Activated T-cell treated with anti-CD3 and anti-CD28 coated beads, Interleukin-2, amount 50 U/mL, for 24 hours (primary cell): ENCODE results near the gene ITGAE.
A peak's percentile ranks its signal among the peaks of the same experiment; 100 is the strongest.
"Not testable (repeated sequence)": the region's sequence is repeated elsewhere in the genome, so short reads cannot be mapped to it uniquely, and the experiment has no call there.

Source experiments
- DNase-seq: peaks from one replicate; pipeline ENCODE4 v3.0.0-alpha.2; 2020
- H3K27ac Mint-ChIP-seq: 2 replicates; pipeline ENCODE4 v1.8.0; 2020; ENCODE audit warnings: mild to moderate bottlenecking, mixed read lengths
- H3K27me3 Mint-ChIP-seq: 2 replicates; pipeline ENCODE4 v1.8.0; 2020; ENCODE audit warnings: mixed read lengths
- H3K36me3 Mint-ChIP-seq: 2 replicates; pipeline ENCODE4 v1.8.0; 2020; ENCODE audit warnings: low read depth, mixed read lengths
- H3K4me1 Mint-ChIP-seq: 2 replicates; pipeline ENCODE4 v1.8.0; 2020; ENCODE audit warnings: low read depth, mixed read lengths
- H3K4me3 Mint-ChIP-seq: 2 replicates; pipeline ENCODE4 v1.8.0; 2020; ENCODE audit warnings: mild to moderate bottlenecking, moderate library complexity, mixed read lengths
- H3K9me3 Mint-ChIP-seq: 2 replicates; pipeline ENCODE4 v1.8.0; 2020; ENCODE audit warnings: mixed read lengths

Gene ITGAE

DNA sequence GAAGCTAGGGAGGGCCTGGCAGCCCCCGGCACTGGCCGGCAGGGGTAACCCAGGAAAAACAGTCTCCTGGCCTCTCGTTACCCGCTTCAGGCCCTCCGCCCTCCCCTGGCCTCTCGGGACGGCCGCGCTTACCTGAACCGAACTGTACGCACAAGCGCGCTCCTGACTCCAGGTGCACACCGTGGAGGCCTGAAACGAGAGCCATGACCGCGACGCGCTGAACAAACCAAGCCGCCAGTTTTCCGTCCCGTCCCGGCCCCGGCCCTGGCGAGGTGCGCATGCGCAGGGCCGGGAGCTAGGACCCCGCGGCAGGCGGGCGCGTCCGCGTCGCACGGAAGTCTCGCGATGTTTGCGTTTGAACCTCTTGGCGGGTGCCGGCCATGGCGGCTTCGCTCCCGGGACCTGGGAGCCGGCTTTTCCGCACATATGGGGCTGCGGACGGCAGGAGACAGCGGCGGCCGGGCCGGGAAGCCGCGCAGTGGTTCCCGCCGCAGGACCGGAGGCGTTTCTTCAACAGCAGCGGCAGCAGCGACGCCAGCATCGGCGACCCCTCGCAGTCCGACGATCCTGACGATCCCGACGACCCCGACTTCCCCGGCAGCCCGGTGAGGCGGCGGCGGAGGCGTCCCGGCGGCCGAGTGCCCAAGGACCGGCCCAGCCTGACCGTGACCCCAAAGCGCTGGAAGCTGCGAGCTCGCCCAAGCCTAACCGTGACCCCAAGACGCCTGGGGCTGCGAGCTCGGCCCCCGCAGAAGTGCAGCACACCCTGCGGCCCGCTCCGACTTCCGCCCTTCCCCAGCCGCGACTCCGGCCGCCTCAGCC is 77.2 kb downstream of the ITGAE start, which contains the start of gene HASPIN:
HASPIN (plus strand) TSS at position 348 of the 822 bp plus-strand sequence; CDS start at position 381, 33 bp downstream.
- Mint-ChIP-seq H3K9me3 (no peaks in the 10 kb centered on the region), H3K36me3 (peaks cover 87% of the 10 kb centered on the region), H3K27ac (peak within 1 kb of the TSS; percentile 96), H3K27me3 (no peaks in the 10 kb centered on the region), H3K4me1 (peaks cover 58% of the 10 kb centered on the region), H3K4me3 (peak within 1 kb of the TSS; percentile 86)
- DNase-seq, result peak; percentile 94

DNA sequence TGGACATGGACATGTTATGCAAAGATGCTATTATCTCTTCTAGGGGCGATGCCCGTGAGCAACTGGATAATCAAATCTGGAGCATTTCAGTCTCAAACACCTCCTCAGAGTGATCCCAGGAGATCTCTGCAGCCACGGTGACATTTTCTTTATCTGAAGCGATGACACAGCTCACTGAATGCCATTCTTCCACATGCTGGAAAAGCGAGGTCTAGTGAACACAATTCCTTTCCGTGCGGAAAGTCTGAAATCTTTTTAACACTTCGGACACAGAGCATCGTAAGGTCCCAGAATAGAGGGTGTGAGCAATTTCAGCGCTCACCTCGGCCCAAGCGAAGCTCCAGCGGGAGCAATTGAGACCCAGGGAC is 77.8 kb downstream of the ITGAE start:
- Mint-ChIP-seq H3K27me3 (no peaks in the 10 kb centered on the region), H3K4me1 (peaks cover 64% of the 10 kb centered on the region), H3K36me3 (peaks cover 90% of the 10 kb centered on the region), H3K9me3 (no peaks in the 10 kb centered on the region), H3K4me3 (peak overlapping the region; percentile 86), H3K27ac (peak overlapping the region; percentile 96)
- DNase-seq, result no peak

DNA sequence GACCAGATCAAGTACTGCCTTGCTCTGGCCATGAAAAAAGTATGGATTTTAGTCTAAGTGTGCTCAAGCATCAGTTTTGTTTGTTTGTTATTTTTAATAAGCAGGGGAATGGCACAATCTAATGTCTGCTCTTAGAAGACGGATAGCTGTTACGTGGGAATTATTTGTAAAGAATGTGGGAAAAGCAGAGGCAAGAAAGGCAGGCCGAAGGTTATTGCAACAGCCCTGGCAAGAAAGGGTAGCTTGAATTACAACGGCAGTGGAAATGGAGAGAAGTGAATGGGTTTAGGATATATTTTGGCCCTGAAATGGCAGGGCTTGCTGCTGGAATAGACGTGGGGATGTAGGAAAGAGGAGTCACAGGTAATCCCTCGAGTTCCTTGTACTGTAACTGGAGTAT is 78.3 kb downstream of the ITGAE start:
- Mint-ChIP-seq H3K4me1 (peaks cover 66% of the 10 kb centered on the region), H3K36me3 (peaks cover 90% of the 10 kb centered on the region)

DNA sequence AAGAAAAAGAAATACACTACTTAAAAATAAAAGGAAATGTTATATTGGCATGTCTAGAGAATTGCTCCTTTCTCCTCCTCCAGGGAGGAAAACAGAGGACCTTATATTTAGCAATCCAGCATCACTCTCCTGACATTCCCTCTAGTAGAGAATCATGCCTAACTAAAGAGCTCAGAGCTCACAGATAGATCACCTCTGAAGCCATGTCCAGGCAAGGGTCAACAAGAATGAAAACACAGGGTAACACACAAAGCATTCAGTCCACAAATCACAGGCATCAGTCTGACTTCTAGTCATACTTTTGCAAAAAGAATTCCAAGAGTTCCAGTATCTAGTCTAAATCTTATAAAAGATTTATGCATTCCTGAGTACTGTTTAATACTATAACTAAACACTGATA is 81.7 kb downstream of the ITGAE start:
- H3K4me3 Mint-ChIP-seq, result peak overlapping the region; percentile 18
- peaks cover 53% of the 10 kb centered on the region for H3K4me1 Mint-ChIP-seq
- H3K27me3 Mint-ChIP-seq, result no peaks in the 10 kb centered on the region
- H3K36me3 Mint-ChIP-seq, result peaks cover 92% of the 10 kb centered on the region
- no peak for DNase-seq
- peak overlapping the region; percentile 50 for H3K27ac Mint-ChIP-seq
- no peaks in the 10 kb centered on the region for H3K9me3 Mint-ChIP-seq

More for the DNA sequence above, 78.3 kb downstream of the ITGAE start:
- Mint-ChIP-seq H3K27me3 (no peaks in the 10 kb centered on the region), H3K9me3 (no peaks in the 10 kb centered on the region), H3K4me3 (peak overlapping the region; percentile 86), H3K27ac (peak overlapping the region; percentile 96)
- DNase-seq, result no peak

DNA sequence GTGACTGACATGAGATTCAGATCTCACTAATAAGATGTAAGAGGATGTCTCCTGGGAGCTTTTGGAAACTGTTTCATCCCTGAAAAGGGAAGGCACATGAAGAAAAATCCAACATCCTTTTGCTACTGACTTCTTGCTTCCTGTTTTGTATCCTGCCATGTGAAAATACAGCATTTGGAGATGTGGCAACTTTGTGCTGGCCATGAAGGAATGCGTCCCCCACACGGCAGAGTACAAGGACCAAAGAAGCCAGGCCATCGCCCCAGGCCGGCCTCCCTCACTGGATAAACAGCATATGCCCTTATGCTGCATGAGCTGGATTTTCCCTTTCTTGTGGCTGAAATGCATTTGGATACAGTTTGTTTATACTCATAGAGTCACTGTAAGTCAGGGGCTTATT is 82.8 kb downstream of the ITGAE start:
- Mint-ChIP-seq H3K36me3 (peaks cover 89% of the 10 kb centered on the region), H3K27me3 (no peaks in the 10 kb centered on the region), H3K9me3 (no peaks in the 10 kb centered on the region), H3K4me3 (no peak overlapping the region), H3K27ac (no peak overlapping the region), H3K4me1 (peaks cover 56% of the 10 kb centered on the region)
- no peak for DNase-seq

DNA sequence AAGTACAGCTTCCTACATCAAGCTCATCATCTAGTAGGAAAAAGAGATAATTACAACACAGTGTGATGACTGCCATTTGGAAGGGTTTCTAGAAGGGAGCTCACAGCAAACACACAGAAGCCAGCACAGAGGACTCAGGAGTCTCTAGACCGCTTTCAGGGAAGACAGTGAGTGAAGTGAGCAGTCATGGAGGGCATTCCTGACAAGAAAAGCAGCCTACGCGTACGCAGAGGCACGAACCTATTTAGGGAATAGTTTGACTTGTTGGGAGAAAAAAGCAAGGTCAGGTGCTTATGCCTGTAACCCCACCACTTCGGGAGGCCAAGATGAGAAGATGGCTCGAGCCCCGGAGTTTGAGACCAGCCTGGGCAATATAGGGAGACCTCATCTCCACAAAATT is 85.7 kb downstream of the ITGAE start:
- peaks cover 59% of the 10 kb centered on the region for H3K4me1 Mint-ChIP-seq
- H3K27ac Mint-ChIP-seq, result no peak overlapping the region
- no peak for DNase-seq
- peaks cover 80% of the 10 kb centered on the region for H3K36me3 Mint-ChIP-seq
- no peaks in the 10 kb centered on the region for H3K9me3 Mint-ChIP-seq
- H3K4me3 Mint-ChIP-seq, result no peak overlapping the region
- no peaks in the 10 kb centered on the region for H3K27me3 Mint-ChIP-seq

DNA sequence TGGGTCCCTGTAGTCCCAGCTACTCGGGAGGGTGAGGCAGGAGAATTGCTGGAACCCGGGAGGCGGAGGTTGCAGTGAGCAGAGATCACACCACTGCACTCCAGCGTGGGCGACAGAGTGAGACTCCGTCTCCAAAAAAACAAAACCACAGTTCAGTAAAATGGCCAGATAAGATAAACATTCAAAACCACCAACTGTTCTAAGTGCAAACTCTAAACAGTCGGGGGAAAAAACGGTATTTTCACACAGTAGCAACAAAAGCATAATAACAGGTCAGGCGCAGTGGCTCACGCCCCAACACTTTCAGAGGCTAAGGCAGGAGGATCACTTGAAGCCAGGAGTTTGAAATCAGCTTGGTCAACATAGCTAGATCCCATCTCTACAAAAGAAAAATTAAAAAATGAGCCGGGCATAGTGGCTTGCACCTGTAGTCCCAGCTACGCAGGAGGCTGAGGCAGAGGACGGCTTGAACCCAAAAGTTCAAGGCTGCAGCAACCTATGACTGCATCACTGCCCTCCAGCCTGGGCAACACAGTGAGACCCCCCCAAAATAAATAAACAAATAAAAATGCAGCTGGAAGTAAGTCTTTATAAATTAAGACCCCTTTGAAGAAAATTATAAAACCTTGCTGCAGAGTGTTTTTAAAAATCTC is 88.1 kb downstream of the ITGAE start:
- Mint-ChIP-seq H3K27me3 (no peaks in the 10 kb centered on the region), H3K4me1 (peaks cover 61% of the 10 kb centered on the region), H3K4me3 (peak overlapping the region; percentile 28), H3K36me3 (peaks cover 60% of the 10 kb centered on the region), H3K9me3 (no peaks in the 10 kb centered on the region), H3K27ac (peak overlapping the region; percentile 73)
- peak; percentile 53 for DNase-seq

DNA sequence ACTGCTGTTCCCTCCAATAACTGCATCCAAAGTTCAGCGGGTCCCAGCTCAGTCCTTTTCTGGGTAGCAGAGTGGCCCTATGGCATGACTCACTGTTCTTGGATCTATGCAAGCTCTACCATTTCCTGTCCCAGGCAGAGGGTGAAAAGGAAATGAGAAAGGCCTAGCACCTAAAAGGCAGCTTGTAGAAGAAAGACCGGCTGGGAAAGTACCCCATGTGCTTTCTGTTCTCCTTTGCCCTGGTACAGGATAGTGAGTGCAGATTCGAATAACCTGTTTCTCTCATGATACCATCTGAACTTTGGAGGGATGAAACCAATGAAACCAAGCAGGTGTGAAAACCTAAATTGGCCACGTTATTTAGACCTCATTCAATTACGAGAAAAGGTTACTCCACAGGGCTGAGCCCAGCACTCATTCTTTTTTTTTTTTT is 90.0 kb downstream of the ITGAE start:
- Mint-ChIP-seq H3K9me3 (no peaks in the 10 kb centered on the region), H3K27me3 (no peaks in the 10 kb centered on the region), H3K27ac (peak overlapping the region; percentile 86), H3K36me3 (peaks cover 40% of the 10 kb centered on the region), H3K4me3 (peak overlapping the region; percentile 52), H3K4me1 (peaks cover 63% of the 10 kb centered on the region)
- no peak for DNase-seq

DNA sequence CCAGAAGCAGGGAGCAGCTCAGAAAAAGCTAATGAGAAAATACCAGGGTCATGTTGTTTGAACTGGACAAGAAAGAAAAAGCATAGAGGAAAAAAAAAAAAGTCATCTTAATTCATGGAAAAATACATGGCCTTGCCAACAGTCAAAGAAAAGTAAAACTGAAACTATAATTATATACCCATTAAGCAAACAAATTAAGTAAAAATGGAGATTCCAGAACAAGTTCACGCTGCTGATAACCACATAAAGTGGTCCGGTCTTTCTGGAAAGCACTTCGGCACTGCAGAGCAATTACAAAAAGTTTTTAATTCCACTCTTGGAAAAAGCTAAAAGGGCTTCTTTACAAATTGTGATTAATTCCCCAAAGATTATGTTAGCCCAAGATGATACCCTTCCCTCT is 92.6 kb downstream of the ITGAE start:
- Mint-ChIP-seq H3K9me3 (no peaks in the 10 kb centered on the region), H3K36me3 (peaks cover 19% of the 10 kb centered on the region), H3K27ac (peak overlapping the region; percentile 60), H3K4me3 (no peak overlapping the region), H3K4me1 (peaks cover 54% of the 10 kb centered on the region), H3K27me3 (no peaks in the 10 kb centered on the region)
- no peak for DNase-seq

DNA sequence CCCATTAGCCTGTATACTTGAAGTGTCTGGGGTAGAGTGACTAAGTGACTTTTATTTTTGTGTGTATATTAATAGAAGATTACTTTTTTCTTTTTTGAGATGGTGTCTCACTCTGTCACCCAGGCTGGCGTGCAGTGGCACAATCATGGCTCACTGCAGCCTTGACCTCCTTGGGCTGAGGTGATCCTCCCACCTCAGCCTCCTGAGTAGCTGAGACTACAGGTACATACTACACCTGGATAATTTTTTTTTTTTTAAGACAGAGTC is 95.3 kb downstream of the ITGAE start:
- H3K27me3 Mint-ChIP-seq, H3K27ac Mint-ChIP-seq, H3K9me3 Mint-ChIP-seq, H3K4me3 Mint-ChIP-seq, DNase-seq: not testable (repeated sequence)
- peaks cover 31% of the 10 kb centered on the region for H3K4me1 Mint-ChIP-seq
- peaks cover 13% of the 10 kb centered on the region for H3K36me3 Mint-ChIP-seq

DNA sequence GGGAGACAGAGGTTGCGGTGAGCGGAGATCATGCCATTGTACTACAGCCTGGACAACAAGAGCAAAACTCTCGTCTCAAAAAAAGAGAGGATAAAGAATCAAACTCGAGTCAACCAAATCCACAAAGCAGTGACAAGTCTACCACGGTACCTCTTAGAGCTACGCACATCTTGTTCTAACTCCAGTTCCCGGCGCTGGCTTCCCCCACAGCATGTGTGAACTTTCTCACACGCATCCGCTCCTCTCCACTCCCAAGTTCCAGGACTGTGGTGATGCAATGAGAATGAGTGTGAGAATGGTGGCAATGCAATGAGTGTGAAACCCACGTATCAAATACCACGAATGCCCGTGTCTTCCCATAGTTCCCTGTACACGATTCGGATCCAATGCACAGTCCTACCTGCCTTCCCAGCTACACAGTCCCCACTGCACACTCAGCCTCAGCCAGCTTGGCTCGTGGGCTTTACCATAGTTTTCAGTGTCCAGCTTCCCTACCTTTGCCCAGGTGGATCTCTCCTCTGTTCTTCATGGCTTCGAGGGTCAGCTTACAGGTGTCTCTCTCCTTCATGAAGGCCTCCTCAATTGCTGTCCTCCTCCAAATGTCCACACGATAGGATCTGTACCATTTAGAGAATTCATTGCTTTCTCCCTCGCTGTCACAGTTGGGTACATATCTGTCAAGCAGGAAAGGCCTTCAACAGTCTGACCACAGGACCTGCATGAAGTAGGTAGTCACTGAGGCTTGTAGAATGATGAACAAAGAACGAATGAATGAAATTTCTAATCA is 95.9 kb downstream of the ITGAE start:
- DNase-seq, result no peak
- no peaks in the 10 kb centered on the region for H3K27me3 Mint-ChIP-seq
- H3K9me3 Mint-ChIP-seq, result peaks cover 9% of the 10 kb centered on the region
- H3K4me3 Mint-ChIP-seq, result no peak overlapping the region
- peaks cover 28% of the 10 kb centered on the region for H3K4me1 Mint-ChIP-seq
- no peak overlapping the region for H3K27ac Mint-ChIP-seq
- H3K36me3 Mint-ChIP-seq, result peaks cover 13% of the 10 kb centered on the region

DNA sequence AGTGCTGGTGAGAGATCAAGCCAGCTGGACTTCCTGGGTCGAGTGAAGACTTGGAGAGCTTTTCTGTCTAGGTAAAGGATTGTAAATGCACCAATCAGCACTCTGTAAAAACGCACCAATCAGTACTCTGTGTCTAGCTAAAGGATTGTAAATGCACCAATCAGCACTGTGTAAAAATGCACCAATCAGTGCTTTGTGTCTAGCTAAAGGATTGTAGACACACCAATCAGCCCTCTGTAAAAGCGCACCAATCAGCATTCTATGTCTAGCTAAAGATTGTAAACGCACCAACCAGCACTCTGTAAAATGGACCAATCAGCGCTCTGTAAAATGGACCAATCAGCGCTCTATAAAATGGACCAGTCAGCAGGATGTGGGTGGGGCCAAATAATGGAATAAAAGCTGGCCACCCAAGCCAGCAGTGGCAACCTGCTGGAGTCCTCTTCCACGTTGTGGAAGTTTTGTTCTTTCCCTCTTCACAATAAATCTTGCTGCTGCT is 98.9 kb downstream of the ITGAE start:
- DNase-seq, H3K4me3 Mint-ChIP-seq, H3K27me3 Mint-ChIP-seq, H3K27ac Mint-ChIP-seq, H3K4me1 Mint-ChIP-seq: not testable (repeated sequence)
- Mint-ChIP-seq H3K36me3 (peaks cover 13% of the 10 kb centered on the region), H3K9me3 (peaks cover 13% of the 10 kb centered on the region)

DNA sequence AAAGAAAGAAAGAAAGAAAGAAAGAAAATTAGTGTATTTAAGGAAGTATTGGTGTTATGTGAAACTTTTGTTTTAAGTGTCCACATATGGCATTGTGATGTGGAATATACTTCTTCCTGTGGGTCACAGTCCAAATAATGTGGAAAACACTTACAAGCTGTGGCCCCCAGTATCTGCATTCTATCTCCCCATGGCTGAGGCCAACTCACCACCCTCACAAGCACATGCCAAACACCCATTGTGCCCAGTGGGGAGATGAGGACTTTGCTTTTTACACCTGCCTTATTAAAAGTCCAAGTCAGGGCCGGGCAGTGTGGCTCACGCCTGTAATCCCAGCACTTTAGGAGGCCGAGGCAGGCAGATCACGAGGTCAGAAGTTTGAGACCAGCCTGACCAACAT is 101.0 kb downstream of the ITGAE start:
- peaks cover 13% of the 10 kb centered on the region for H3K9me3 Mint-ChIP-seq

DNA sequence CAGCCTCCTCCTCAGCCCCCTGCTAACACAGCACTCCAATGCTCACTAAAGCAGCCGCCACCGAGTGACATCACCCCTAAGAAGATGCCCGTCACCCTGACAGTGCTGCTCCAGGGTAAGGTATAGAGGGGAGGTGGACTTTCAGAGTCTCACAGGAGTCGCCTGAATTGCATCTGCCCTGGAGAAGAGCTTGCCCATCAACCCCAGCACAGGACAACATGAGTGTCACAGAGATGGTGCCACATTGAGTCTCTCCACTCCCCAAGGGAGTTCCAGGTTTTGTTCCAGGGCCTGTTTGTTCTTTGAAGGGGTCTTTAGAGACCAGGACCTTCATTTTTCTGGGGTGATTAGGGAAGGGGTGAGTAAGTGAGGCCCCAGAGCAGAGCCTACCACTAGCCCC is 102.8 kb downstream of the ITGAE start:
- Mint-ChIP-seq H3K4me3 (no peak overlapping the region), H3K27me3 (no peaks in the 10 kb centered on the region), H3K9me3 (peaks cover 13% of the 10 kb centered on the region), H3K27ac (no peak overlapping the region), H3K36me3 (peaks cover 25% of the 10 kb centered on the region), H3K4me1 (peaks cover 19% of the 10 kb centered on the region)
- no peak for DNase-seq

More for the DNA sequence above, 101.0 kb downstream of the ITGAE start:
- Mint-ChIP-seq H3K36me3 (peaks cover 18% of the 10 kb centered on the region), H3K27me3 (no peaks in the 10 kb centered on the region), H3K27ac (no peak overlapping the region), H3K4me1 (peaks cover 6% of the 10 kb centered on the region), H3K4me3 (no peak overlapping the region)
- DNase-seq, result no peak
